Measurements from ENCODE around the gene TMEM51. TPM values are rescaled to one million over a fixed set of nuclear protein-coding genes. Genes with fewer than 3 reads are reported as not detected.

Gene TMEM51
- total RNA-seq, 1 donor from 2014 or later = 1.9 TPM

DNA sequence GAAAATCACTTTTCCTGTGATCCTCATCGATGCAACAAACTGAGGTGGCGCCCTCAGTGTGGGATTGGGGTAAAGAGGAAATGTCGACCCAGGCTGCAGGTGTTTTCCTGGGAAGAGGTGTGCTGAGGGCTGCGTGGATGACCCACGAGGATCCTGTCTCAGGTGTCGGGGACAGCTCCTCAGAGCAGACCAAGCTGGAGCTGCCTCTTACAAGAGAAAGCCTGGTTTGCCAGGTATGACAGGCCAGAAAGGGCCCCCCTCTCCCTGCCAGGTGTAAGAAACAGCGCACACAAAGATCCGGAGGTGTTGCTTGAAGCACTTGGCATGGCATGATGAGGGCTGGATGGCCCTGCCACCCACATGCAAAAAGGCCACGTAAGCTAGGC is 106.1 kb downstream of the TMEM51 start:
- no peak for DNase-seq (ENCODE audit: low spot score)
- H3K27me3 Mint-ChIP-seq (ENCODE audit: low read depth) = peaks cover 7% of the 10 kb centered on the region
- peaks cover 9% of the 10 kb centered on the region for H3K4me1 Mint-ChIP-seq (ENCODE audit: low read depth)
- H3K9me3 Mint-ChIP-seq (ENCODE audit: low read depth) = peaks cover 1% of the 10 kb centered on the region
- TF ChIP-seq, protein P1, sequence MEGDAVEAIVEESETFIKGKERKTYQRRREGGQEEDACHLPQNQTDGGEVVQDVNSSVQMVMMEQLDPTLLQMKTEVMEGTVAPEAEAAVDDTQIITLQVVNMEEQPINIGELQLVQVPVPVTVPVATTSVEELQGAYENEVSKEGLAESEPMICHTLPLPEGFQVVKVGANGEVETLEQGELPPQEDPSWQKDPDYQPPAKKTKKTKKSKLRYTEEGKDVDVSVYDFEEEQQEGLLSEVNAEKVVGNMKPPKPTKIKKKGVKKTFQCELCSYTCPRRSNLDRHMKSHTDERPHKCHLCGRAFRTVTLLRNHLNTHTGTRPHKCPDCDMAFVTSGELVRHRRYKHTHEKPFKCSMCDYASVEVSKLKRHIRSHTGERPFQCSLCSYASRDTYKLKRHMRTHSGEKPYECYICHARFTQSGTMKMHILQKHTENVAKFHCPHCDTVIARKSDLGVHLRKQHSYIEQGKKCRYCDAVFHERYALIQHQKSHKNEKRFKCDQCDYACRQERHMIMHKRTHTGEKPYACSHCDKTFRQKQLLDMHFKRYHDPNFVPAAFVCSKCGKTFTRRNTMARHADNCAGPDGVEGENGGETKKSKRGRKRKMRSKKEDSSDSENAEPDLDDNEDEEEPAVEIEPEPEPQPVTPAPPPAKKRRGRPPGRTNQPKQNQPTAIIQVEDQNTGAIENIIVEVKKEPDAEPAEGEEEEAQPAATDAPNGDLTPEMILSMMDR (IDR thresholded peaks at IDR 0.05) = no peak
- no peaks in the 10 kb centered on the region for H3K36me3 Mint-ChIP-seq (ENCODE audit: low read depth)
- H3K4me3 Mint-ChIP-seq (ENCODE audit: unreplicated experiment) = no peak overlapping the region
- H3K27ac Mint-ChIP-seq (ENCODE audit: unreplicated experiment) = no peak overlapping the region

DNA sequence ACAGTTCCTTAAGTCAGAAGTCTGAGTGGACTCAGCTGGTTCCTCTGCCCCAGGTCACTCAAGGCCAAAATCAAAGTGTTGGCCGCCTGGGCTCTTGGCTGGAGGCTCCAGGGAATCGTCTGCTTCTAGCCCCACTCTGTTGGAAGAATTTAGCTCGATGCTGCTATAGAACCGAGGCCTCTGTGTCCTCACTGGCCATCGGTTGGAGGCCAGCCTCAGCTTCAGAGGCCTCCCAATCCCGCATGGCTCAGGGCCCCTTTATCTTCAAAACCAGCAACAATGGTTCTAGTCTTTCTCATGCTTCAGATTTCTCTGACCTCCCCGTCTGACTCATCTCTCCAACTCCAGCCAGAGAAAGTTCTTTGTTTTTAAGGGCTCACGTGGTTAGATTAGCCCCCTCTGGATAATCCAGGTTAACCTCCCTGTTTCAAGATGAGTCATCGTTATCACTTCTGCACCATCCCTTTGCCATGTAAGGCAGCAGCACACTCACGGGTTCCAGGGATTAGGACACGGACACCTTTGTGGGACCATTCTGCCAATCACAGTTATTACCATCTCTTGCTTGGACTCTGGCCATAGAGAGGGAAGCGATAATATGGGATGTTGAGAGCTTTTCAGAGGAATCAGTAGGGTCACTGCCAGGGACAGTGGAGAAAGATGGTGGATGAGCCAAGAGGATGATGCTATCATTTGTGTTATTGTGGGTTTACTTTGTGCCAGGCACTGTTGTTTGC is 107.0 kb downstream of the TMEM51 start:
- H3K9me3 Mint-ChIP-seq (ENCODE audit: low read depth) = peaks cover 7% of the 10 kb centered on the region
- H3K36me3 Mint-ChIP-seq (ENCODE audit: low read depth) = no peaks in the 10 kb centered on the region
- DNase-seq (ENCODE audit: low spot score) = no peak
- peaks cover 4% of the 10 kb centered on the region for H3K27me3 Mint-ChIP-seq (ENCODE audit: low read depth)
- TF ChIP-seq, protein P1 (IDR thresholded peaks at IDR 0.05) = no peak
- H3K27ac Mint-ChIP-seq (ENCODE audit: unreplicated experiment) = no peak overlapping the region
- peaks cover 9% of the 10 kb centered on the region for H3K4me1 Mint-ChIP-seq (ENCODE audit: low read depth)
- H3K4me3 Mint-ChIP-seq (ENCODE audit: unreplicated experiment) = no peak overlapping the region

DNA sequence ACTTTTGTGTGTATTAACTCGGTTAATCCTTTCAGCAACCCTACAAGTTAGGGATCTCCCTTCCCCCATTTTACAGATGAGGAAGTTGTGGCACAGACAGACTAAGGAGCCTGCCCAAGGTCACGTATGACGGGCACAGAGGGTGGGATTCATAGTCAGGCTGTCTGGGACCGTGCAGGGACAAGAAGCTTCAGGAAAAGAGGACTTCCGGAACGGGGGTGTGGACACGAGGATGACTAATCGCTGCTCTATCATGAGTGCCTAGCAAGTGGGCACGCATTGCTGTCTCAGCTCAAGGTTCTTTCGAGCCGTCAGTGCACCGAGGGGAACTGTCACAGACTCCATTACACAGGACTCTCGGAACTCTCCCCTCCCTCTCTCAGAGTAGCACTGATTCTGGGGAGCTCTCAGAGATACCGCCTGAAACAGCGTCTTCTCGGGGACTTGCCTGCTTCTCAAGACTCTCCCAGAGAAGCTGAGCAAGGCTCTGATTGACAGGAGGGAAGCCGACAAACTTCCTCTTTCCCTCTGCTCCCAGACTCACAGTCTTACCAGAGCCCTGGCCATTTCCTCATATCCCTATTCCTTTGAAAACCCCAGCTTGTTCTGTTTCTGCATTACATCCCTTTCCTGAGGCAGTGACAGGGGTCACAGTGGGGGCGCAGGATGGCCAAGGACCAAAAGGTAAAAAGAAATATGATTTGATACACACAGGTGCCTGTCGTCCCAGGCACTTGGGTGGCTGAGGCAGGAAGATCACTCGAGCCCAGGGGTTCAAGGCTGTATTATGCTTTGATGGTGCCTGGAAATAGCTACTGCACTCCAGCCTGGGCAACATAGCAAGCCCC is 107.8 kb downstream of the TMEM51 start:
- Mint-ChIP-seq H3K4me1 (ENCODE audit: low read depth) (peaks cover 9% of the 10 kb centered on the region), H3K27me3 (ENCODE audit: low read depth) (peaks cover 3% of the 10 kb centered on the region), H3K27ac (ENCODE audit: unreplicated experiment) (no peak overlapping the region), H3K9me3 (ENCODE audit: low read depth) (peaks cover 7% of the 10 kb centered on the region), H3K36me3 (ENCODE audit: low read depth) (no peaks in the 10 kb centered on the region), H3K4me3 (ENCODE audit: unreplicated experiment) (peak overlapping the region; percentile 20)
- TF ChIP-seq, protein P1 (IDR thresholded peaks at IDR 0.05) = no peak
- DNase-seq (ENCODE audit: low spot score) = no peak

DNA sequence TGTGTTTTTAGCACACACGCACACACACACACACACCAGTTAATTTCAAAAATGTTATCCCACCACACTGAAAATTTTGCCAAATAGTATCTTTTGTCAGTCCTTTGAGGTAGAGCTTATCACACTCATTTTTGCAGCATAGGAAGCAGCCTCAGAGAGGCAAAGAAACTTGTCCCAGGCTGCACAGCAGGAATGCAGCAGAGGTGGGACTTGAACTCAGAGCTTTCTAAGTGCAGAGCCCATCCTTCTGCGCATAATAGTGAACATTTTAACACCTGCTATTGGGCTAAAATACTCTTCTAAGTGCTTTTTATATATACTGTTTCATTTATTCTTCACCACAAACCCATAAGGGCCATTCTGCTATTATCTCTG is 108.4 kb downstream of the TMEM51 start:
- H3K4me3 Mint-ChIP-seq (ENCODE audit: unreplicated experiment) = no peak overlapping the region
- H3K27ac Mint-ChIP-seq (ENCODE audit: unreplicated experiment) = no peak overlapping the region
- H3K27me3 Mint-ChIP-seq (ENCODE audit: low read depth) = peaks cover 3% of the 10 kb centered on the region
- peaks cover 9% of the 10 kb centered on the region for H3K4me1 Mint-ChIP-seq (ENCODE audit: low read depth)
- TF ChIP-seq, protein P1 (IDR thresholded peaks at IDR 0.05) = no peak
- peaks cover 9% of the 10 kb centered on the region for H3K9me3 Mint-ChIP-seq (ENCODE audit: low read depth)
- no peak for DNase-seq (ENCODE audit: low spot score)
- no peaks in the 10 kb centered on the region for H3K36me3 Mint-ChIP-seq (ENCODE audit: low read depth)

DNA sequence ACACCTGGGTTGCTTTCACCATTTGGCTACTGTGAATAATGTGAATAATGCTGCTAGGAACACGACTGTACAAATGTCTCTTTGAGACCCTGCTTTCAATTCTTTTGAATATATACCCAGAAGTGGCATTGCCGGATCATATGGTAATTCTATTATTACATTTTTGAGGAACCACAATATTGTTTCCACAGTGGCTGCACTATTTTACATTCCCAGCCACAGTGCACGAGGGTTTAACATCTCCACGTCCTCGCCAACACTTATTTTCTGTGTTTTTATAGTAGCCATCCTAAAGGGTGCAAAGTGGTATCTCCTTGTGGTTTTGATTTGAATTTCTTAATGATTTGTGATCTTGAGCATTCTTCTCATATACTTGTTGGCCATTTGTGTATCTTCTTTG is 109.2 kb downstream of the TMEM51 start:
- Mint-ChIP-seq H3K36me3 (ENCODE audit: low read depth) (no peaks in the 10 kb centered on the region), H3K9me3 (ENCODE audit: low read depth) (peaks cover 9% of the 10 kb centered on the region), H3K27me3 (ENCODE audit: low read depth) (no peaks in the 10 kb centered on the region), H3K27ac (ENCODE audit: unreplicated experiment) (no peak overlapping the region), H3K4me3 (ENCODE audit: unreplicated experiment) (no peak overlapping the region), H3K4me1 (ENCODE audit: low read depth) (peaks cover 9% of the 10 kb centered on the region)
- DNase-seq (ENCODE audit: low spot score) = no peak
- TF ChIP-seq, protein P1 (IDR thresholded peaks at IDR 0.05) = no peak

Data from chondrocyte (in vitro differentiated cells).